WTC11 (cell line): ENCODE data around the gene TEX28. TPM values are rescaled to one million over a fixed set of nuclear protein-coding genes. Genes with fewer than 3 reads are reported as not detected.

Source experiments
- ATAC-seq: fragments of 200-7000 bp; cut with Tn5 transposase; 2 replicates; pipeline ENCODE4 v1.10.0; 2021; ENCODE audit warnings: mild to moderate bottlenecking, moderate library complexity
- CTCF ChIA-PET: fragments of 300-600 bp; sonication (Branson Sonifier 250); formaldehyde crosslinking; loops from one replicate; lab custom pipeline; 2021; ENCODE audit warnings: antibody characterized with exemption; lab: Charles Lee
- POLR2A ChIA-PET: fragments of 350-600 bp; sonication (Branson Sonifier 250); formaldehyde crosslinking; loops from one replicate; lab custom pipeline; 2021; ENCODE audit warnings: antibody characterized with exemption; lab: Charles Lee
- DNase-seq: peaks from one replicate; pipeline ENCODE4 v3.0.0; 2021; ENCODE audit warnings: low spot score
- H3K27ac Mint-ChIP-seq: 2 replicates; pipeline ENCODE4 v1.8.0; 2021; ENCODE audit warnings: mixed read lengths
- H3K27me3 Mint-ChIP-seq: 2 replicates; pipeline ENCODE4 v1.8.0; 2021; ENCODE audit warnings: low read depth, mild to moderate bottlenecking, moderate library complexity, mixed read lengths
- H3K36me3 Mint-ChIP-seq: 2 replicates; pipeline ENCODE4 v1.8.0; 2021; ENCODE audit warnings: mixed read lengths
- H3K4me1 Mint-ChIP-seq: 2 replicates; pipeline ENCODE4 v1.8.0; 2022; ENCODE audit warnings: mixed read lengths
- H3K4me3 Mint-ChIP-seq: 2 replicates; pipeline ENCODE4 v1.8.0; 2021; ENCODE audit warnings: mild to moderate bottlenecking, moderate library complexity, mixed read lengths
- H3K9me3 Mint-ChIP-seq: 2 replicates; pipeline ENCODE4 v1.8.0; 2021; ENCODE audit warnings: mixed read lengths
- AFF4 ChIP-seq: sonication (generic); formaldehyde crosslinking; IDR thresholded peaks from 2 replicates; pipeline ENCODE4 v1.8.1; 2023; ENCODE audit warnings: mild to moderate bottlenecking, missing genetic modification reagents, borderline replicate concordance
- CBFB ChIP-seq: sonication (generic); formaldehyde crosslinking; IDR thresholded peaks from 2 replicates; pipeline ENCODE4 v1.8.1; 2022; ENCODE audit warnings: mild to moderate bottlenecking, low read depth, missing genetic modification reagents
- CTCF ChIP-seq: fragments of 200-600 bp; IDR thresholded peaks from 2 replicates; pipeline ENCODE4 v1.8.0; 2022; ENCODE audit warnings: antibody characterized with exemption
- FOXJ3 ChIP-seq: sonication (generic); formaldehyde crosslinking; IDR thresholded peaks from 2 replicates; pipeline ENCODE4 v1.9.0; 2021; ENCODE audit warnings: missing genetic modification reagents, mild to moderate bottlenecking, borderline replicate concordance
- GRHL2 ChIP-seq: fragments of 250-450 bp; sonication (Bioruptor Pico); IDR thresholded peaks from 2 replicates; pipeline ENCODE4 v1.8.0; 2022; ENCODE audit warnings: mild to moderate bottlenecking, moderate library complexity; ENCODE audit not compliant: insufficient replicate concordance, severe bottlenecking
- HMGA2 ChIP-seq: fragments of 250-450 bp; sonication (Bioruptor Pico); IDR thresholded peaks from 2 replicates; pipeline ENCODE4 v1.4.0; 2021; ENCODE audit warnings: mild to moderate bottlenecking, moderate library complexity
- MYBL2 ChIP-seq: sonication (generic); formaldehyde crosslinking; IDR thresholded peaks from 2 replicates; pipeline ENCODE4 v1.8.1; 2023; ENCODE audit warnings: mild to moderate bottlenecking, moderate library complexity, missing genetic modification reagents
- PRRX2 ChIP-seq: fragments of 250-450 bp; sonication (Bioruptor Pico); IDR thresholded peaks from 2 replicates; pipeline ENCODE4 v1.8.0; 2021; ENCODE audit warnings: mild to moderate bottlenecking
- RORB ChIP-seq: fragments of 250-450 bp; sonication (Bioruptor Pico); IDR thresholded peaks from 2 replicates; pipeline ENCODE4 v1.9.0; 2021; ENCODE audit warnings: mild to moderate bottlenecking
- STAT6 ChIP-seq: sonication (generic); formaldehyde crosslinking; conservative IDR thresholded peaks from 2 replicates; pipeline ENCODE4 v1.8.1; 2023; ENCODE audit warnings: mild to moderate bottlenecking, low read depth, missing genetic modification reagents, moderate library complexity
- TCF7 ChIP-seq: sonication (generic); formaldehyde crosslinking; IDR thresholded peaks from 2 replicates; pipeline ENCODE4 v1.8.0; 2022; ENCODE audit warnings: mild to moderate bottlenecking, low read depth, missing genetic modification reagents, moderate library complexity
- TEAD1 ChIP-seq: sonication (generic); formaldehyde crosslinking; IDR thresholded peaks from 2 replicates; pipeline ENCODE4 v1.8.0; 2022; ENCODE audit warnings: mild to moderate bottlenecking, missing genetic modification reagents
- ZBTB43 ChIP-seq: sonication (generic); formaldehyde crosslinking; IDR thresholded peaks from 2 replicates; pipeline ENCODE4 v1.8.1; 2023; ENCODE audit warnings: mild to moderate bottlenecking, missing genetic modification reagents
- ZMAT4 ChIP-seq: fragments of 250-450 bp; sonication (Bioruptor Pico); IDR thresholded peaks from 2 replicates; pipeline ENCODE4 v1.9.0; 2021; ENCODE audit warnings: mild to moderate bottlenecking
- ZNF219 ChIP-seq: sonication (generic); formaldehyde crosslinking; IDR thresholded peaks from 2 replicates; pipeline ENCODE4 v1.8.0; 2023; ENCODE audit warnings: missing genetic modification reagents, mild to moderate bottlenecking, borderline replicate concordance
- ZNF416 ChIP-seq: fragments of 250-450 bp; sonication (Bioruptor Pico); IDR thresholded peaks from 2 replicates; pipeline ENCODE4 v1.9.0; 2021; ENCODE audit warnings: mild to moderate bottlenecking, inconsistent platforms
- ZNF423 ChIP-seq: fragments of 250-450 bp; sonication (Bioruptor Pico); IDR thresholded peaks from 2 replicates; pipeline ENCODE4 v2.1.2; 2022; ENCODE audit warnings: mild to moderate bottlenecking, moderate library complexity
- ZNF512 ChIP-seq: sonication (generic); formaldehyde crosslinking; IDR thresholded peaks from 2 replicates; pipeline ENCODE4 v1.8.1; 2022; ENCODE audit warnings: missing genetic modification reagents, borderline replicate concordance
- total RNA-seq: library from RNA; stranded (reverse); gene quantifications from 3 replicates; pipeline ENCODE4 v1.2.3, GENCODE V29; 2021

Gene TEX28
- total RNA-seq, 1 experiment from 2014 or later = not detected

- TF ChIP-seq GRHL2 (CRISPR knock-in tag) (no peak), CTCF (peak; percentile 58), RORB (CRISPR knock-in tag) (no peak), MYBL2 (no peak), ZNF423 (CRISPR knock-in tag) (no peak), ZBTB43 (no peak), ZMAT4 (CRISPR knock-in tag) (no peak)
- Mint-ChIP-seq H3K9me3 (no peaks in the 10 kb centered on the region), H3K27ac (no peak overlapping the region), H3K4me1 (peaks cover 3% of the 10 kb centered on the region), H3K4me3 (no peak overlapping the region), H3K27me3 (no peaks in the 10 kb centered on the region; the same call in 1 of the 2 replicates), H3K36me3 (no peaks in the 10 kb centered on the region)
- ATAC-seq (peak; percentile 84), DNase-seq (peak; percentile 83)
- ChIA-PET POLR2A (no interaction called here), CTCF (interaction anchor here (0.6 to 2.4 kb wide), 17 partner anchors 9 to 334 kb away, joined by 3 to 20 read pairs (median 4); partner anchors contain the start of genes MECP2, SLC10A3, TEX28 and TKTL1)
Measured at GRCh38 chrX:154308108-154308946, 13.4 kb upstream of the TEX28 start.

- ChIA-PET CTCF (interaction anchor here (2.4 kb wide), 1 partner anchor 10 kb away, joined by 20 read pairs; no protein-coding TSS in a partner anchor), POLR2A (no interaction called here)
- Mint-ChIP-seq H3K27me3 (no peaks in the 10 kb centered on the region; the same call in 1 of the 2 replicates), H3K9me3 (no peaks in the 10 kb centered on the region), H3K27ac (no peak overlapping the region), H3K4me3 (no peak overlapping the region), H3K4me1 (peaks cover 3% of the 10 kb centered on the region), H3K36me3 (no peaks in the 10 kb centered on the region)
- ATAC-seq (no peak), DNase-seq (no peak)
- TF ChIP-seq ZNF219 (CRISPR knock-in tag) (no peak), ZNF416 (no peak), ZBTB43 (no peak), HMGA2 (CRISPR knock-in tag) (no peak), CBFB (CRISPR knock-in tag) (no peak), STAT6 (CRISPR knock-in tag) (no peak), TCF7 (no peak), AFF4 (no peak), FOXJ3 (CRISPR knock-in tag) (no peak), ZNF512 (no peak), PRRX2 (CRISPR knock-in tag) (no peak), TEAD1 (no peak)
Measured at GRCh38 chrX:154307202-154307601, 12.3 kb upstream of the TEX28 start.
